HG02938 (cell line): Measurements from ENCODE around the gene OR51D1.
A peak's percentile ranks its signal among the peaks of the same experiment; 100 is the strongest.

Source experiments
- ATAC-seq: cut with Tn5 transposase; IDR thresholded peaks from one replicate; pipeline ENCODE4 v1.9.1; 2021; ENCODE audit warnings: mild to moderate bottlenecking, moderate library complexity; ENCODE audit not compliant: unreplicated experiment

Gene OR51D1

GRCh38 chr11:4636962-4637661, at the start of gene OR51D1:
OR51D1 (plus strand) TSS chr11:4637477; CDS start chr11:4639791, 2,314 bp downstream.
- peak; percentile 95 for ATAC-seq

DNA sequence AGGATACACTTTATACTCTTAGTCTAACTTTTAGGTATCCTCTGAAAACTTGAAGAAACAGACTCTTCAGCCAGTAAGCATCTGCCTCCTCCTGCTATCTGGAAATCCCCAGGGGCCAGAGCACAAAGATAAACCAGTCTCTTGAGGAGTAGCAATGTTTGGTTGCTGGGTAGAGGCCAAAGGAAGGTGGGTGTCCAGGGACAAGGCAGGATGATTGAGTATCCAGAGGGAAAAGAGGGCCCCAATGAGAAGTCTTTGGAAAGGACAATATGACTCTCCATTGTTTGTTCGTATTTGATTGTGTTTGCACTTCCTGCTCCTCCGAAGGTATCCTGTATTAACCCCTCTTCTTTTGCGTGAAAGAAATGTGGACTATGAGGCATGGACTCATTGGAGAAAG, 48.3 kb upstream of the OR51D1 start:
- ATAC-seq = no peak

DNA sequence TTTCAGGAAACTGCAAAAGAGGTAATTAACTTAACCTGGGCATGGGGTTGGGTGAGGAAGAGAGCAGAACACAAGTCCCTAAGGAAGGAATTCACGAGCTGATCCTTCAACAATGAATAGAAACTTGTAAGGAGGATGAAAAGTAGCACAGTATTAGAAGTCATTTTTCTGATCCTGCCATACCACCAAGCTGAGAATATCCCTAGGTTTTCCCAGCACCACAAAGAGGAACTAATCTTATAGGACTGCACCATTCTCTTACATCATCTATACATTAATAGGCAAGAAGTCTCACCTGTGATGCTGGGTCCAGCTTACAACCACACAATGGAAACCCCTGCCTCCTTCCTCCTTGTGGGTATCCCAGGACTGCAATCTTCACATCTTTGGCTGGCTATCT, 43.5 kb upstream of the OR51D1 start, which contains the start of gene OR52I1:
TSS of gene OR52I1 (plus strand) at position 301 of the 400 bp plus-strand sequence. CDS start at position 301, 0 bp downstream.
- ATAC-seq = no peak

DNA sequence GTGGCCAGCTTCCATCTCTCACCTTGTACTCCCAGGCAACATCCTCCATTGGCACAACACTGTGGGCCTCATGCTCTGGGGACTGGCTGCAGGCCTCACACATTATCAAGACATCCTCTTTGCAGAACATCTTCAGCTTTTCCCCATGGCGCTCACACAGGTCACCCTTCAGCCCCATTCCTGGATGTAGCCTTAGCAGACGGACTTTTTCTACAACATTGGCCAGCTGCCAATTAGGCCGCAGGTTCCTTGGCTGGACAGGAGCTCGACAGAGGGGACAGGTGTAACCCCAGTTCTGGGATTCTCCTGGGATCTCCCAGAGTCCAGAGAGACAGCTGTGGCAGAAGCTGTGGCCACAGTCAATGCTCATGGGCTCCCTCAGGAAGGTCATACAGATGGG, 32.2 kb upstream of the OR51D1 start:
- no peak for ATAC-seq

DNA sequence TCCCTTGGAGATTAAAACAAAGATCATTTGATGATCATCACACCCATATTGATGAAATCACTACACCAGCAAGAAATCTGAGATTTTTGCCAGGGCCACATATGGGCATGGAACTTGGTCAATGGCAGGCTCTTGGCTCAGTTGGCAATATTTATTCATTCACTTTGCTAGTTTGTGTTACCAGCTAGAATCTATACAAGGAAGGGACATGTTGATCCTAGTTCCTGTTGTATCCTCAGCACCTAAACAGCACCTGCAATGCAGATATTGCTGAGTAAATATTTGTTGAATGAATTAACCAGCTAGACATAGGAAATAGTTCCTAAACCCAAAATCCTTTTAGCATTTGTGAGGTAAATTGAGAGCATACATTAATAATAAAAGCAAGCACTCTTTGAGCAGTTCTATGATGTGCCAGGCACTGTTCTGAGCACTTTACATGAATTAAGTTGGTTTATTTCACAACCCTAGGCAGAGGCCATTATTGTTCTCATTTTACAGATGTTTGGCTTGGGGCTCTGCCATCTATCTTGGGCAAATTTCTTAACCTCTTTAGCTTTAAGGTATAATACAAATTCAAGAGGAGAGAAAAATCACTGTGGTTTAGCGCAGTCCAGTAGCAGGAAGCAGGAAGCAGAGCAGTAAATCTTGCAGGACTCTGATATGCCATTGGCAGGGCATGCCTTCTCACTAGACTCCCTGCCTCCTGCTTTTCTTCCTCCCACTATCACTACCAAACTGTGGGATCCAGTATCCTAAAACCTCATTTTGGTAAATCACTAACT, 30.9 kb upstream of the OR51D1 start:
- no peak for ATAC-seq

DNA sequence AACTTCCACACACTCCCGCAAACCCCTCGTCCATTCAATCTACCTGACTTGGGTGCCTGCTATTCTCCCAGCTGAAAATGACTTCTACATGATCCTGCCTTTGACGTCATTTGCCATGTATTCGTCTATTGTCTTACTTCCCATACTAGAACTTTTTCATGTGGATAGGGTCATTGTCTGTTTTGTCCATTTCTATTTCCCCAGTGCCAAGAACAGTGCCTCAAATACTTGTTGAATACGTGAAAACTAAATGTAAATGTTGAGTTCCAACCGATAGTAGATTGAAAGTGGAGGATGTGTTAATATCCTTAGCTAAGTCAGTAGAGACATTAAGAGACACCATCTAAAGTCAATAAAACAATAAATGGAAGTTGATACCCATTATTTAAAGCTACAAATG, 30.2 kb upstream of the OR51D1 start:
- ATAC-seq = no peak

DNA sequence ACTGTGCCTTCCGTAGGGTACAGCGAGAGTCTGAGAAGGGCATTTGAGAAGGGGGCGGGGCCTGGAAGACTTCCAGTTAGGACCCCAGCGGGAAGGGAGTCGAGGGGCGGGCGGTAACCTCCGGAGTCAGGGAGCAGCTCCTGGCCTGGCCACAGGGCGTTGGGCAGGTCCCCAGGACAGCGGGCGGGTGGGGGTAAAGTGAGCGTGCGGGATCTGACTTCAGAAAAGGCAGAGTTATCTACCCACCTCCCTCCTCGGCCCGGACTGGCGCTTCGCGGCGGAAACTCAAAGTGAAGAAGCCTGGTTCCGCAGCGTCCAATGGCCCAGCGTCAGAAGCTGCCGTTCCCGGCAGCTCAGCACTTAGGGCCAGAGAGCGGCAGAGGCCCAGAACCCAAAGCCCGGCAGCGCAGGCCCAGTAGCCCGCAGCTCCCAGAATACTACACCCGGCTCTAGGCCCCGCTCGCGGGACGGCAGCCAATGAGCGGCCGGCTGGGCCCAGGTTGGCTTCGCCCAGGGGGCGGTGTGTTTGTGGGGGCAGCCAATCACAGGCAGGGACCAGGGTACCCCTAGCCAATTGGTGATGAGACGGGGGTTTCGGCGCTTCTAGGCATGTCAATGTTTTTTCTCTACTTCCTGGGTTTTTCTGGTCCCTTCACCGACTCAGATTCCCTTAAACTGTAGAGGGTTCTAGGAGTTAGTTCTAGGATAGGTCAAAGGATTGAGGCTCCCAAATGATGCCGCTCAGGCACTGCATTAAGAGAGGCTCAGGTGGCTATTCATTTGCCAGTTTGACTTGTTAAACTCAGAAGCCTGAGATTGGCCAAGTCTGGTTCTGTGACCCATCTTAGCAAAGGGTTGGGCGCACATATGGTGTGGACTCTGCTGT, 29.3 kb upstream of the OR51D1 start, which contains the start of gene TRIM68:
TSS of gene TRIM68 (minus strand) at position 451 of the 886 bp plus-strand sequence. CDS start 2,727 bp downstream, outside the sequence.
- ATAC-seq = peak; percentile 99

DNA sequence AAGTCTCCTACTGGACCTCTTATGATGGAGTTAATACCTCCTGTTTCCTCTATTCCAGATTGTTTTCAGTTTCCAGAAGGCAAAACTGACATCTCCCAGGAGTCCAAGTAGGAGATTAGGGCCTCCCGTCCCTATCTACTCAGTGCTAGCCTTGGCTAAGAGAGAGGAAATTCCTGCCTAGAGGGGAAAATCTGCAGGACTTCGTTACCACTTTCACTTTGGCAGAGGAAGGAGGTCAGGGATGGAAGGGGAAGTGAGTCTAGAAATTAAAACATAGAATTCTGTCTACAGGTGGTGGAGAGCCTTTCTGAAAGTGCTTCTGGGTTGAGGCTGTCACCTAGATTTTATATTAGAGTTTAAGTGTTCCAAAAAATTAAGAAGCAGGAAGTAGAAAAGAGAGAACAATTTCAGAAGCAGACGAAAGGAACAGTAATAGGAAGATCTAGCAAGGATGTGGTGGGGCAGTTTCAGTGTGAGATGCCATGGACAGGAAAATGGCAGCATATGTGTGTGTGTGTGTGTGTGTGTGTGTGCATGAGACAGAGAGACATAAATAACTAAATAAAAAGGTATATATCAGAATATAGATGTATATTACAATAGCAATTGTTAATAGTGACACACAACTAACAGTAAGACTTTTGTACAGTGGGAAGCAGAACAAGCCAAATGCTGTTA, 26.9 kb upstream of the OR51D1 start:
- ATAC-seq = no peak

DNA sequence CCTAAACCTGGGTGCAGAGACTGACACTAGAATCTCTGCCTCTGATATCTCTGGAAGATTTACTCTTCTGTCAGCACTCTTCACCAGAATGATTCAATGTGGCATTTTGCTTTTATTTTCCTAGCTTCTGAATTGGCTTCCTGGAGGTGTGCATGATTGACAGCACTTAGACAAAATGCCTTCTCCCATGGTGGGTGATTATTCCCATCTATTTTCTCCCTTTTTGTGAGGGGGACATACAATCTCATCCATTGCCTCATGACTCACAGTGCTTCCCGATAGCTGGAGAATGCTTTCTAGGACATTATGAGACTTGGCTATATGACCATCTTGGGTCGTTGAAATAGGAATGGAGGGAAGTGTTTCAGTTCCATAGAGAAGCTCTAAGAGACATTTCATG, 25.3 kb upstream of the OR51D1 start:
- ATAC-seq = no peak

DNA sequence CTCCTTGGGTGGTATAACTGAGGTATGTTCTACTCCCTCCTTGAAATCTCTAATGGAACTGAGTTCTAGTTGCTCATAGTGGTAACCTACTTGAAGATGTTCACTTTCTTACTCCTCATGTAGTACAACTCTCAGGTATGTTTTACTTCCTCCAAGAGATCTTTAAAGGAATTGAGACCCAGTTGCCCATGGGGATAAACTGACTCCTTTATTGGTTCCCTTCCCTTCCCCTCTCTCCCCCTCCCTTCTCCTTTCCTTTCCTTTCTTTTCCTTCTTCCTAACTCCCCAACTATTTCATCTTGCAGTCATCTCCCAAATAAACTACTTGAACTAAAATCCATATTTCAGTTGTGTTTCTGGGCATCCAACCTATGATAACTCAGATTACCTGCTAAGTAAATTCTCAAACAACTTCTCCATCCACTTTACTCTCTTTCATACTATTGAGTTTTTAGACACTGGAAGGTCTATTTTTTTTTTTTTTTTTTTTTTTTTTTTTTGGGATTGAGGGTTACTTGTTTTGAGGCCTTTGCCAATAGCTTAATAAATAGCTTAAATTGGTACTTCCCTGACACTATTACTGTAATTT, 21.3 kb upstream of the OR51D1 start:
- ATAC-seq = no peak

DNA sequence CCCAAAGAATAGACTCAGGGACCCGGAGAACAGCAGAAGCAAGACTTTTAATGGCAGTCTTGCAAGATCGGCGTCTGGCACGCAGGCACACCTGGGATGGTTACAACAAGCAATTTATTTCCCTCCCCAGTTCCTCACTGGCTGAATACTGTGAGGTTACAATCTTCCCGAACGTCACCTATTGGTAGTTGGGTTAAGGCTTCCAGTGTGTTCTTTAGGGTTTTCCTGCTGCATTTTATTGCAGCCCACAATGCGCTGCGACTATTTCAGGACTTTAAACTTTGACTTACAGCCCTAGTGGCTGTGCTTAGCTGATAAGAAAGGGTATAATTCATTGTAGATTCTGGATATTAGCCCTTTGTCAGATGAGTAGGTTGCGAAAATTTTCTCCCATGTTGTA, 17.8 kb upstream of the OR51D1 start:
- no peak for ATAC-seq

- ATAC-seq = peak; percentile 78
Observed at GRCh38 chr11:4626207-4627099, 10.8 kb upstream of the OR51D1 start.

DNA sequence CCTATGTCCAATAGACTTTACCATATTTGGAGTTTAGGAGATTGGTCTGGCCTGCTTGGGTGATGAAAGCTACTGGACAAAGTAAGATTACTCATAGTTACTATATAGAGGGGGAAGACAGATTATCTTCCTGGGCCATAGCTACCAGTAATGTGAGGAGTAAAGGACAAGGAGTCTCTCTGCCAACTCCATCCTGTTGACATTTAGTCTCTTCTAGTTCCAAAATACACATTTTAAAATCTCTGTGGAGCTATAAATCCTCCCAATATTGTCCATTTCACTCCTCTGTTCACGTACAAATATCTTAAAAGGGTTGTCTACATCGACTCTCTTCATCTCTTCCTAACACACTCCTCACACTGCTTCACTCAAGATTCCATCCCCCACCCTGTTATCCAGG, 1.1 kb upstream of the OR51D1 start:
- no peak for ATAC-seq

DNA sequence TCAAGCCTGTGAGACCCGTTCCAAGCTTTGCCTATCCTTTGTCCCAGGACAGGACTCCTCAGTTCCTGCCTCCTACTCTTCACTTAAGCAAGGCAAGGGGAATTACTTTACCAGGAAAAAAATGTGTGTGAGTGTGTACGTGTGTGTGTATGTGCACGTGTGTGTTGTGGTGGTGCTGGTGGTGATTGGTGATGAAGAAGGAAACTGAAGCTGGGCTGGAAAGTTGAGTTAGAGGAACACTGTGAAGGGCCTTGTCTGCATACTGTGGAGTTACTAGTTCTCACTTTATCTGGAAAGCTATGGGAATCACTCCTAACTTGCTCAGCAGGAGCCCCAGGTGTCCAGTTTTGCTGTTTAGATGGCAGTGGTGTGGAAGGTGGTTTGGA, 378 bp downstream of the OR51D1 start:
- no peak for ATAC-seq

- ATAC-seq = no peak
Observed at GRCh38 chr11:4639931-4640330, 2.7 kb downstream of the OR51D1 start.

GRCh38 chr11:4641501-4641900, 4.2 kb downstream of the OR51D1 start:
- no peak for ATAC-seq

DNA sequence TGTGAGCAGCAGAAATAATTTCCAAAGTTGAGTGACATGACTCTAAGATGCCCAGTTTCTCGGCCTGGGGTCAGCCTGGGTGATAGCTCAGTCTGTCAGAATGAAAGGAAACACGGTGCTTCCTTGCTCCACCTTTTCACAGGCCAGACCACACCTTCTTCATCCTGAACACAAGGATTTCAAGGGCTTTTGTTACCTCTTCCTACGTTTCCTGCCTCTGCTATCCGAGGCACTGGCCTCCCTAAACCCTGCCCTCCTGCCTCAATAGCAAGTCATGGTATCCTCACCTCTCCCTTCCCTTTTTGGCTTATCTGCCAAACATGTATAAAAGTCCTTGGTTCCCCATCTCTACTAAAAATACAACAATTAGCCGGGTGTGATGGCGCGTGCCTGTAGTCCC, 4.8 kb downstream of the OR51D1 start:
- ATAC-seq = no peak

GRCh38 chr11:4643076-4643475, 5.8 kb downstream of the OR51D1 start:
- no peak for ATAC-seq

GRCh38 chr11:4643682-4644081, 6.4 kb downstream of the OR51D1 start, which contains the start of gene OR51E1:
OR51E1 (plus strand) TSS chr11:4643982; CDS start chr11:4652527, 8,545 bp downstream.
- ATAC-seq = no peak
